A549 treated with RU486 at 1 μM for 4 hours (cell line): Measurements from ENCODE around the gene HK1. TPM values are rescaled to one million over a fixed set of nuclear protein-coding genes. Genes with fewer than 3 reads are reported as not detected.

Experiments used
- total RNA-seq: library from RNA; stranded (reverse); fragments of 200-300 nt; extraction: Qiagen RNA extraction; gene quantifications from 5 replicates; pipeline ENCODE4 v1.2.3, GENCODE V29; 2022; ENCODE audit warnings: low read depth

Gene HK1
- 31.3 to 39.1 TPM (median 37.1 TPM) in 5 replicates for total RNA-seq

DNA sequence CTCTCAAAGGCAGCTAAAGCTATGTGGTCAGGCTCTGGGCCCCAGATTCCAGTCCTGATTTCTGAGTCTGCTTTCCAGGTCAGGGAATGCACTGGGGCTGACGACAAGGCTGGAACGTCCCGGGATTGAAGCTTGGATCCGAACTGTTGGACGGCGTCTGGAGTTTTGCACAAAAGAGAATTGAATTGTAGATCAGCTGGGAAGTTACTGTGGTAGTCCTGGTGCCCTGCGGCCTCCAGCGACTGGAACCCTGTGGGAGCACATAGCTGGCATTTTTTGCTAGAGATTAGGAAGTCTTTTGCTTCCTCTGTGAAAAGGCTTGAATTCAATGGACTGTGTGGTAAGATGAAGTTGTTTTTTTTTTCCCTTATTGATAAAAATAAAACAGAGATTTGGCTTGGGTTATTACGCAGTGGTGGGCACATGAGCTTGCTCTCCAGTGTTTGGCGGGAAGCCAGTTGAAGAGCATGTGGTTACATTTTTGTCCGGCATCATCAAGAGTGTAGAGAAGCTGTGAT is at the start of gene HK1:
Gene HK1 (plus strand): TSS at position 51 of the 518 bp plus-strand sequence.

DNA sequence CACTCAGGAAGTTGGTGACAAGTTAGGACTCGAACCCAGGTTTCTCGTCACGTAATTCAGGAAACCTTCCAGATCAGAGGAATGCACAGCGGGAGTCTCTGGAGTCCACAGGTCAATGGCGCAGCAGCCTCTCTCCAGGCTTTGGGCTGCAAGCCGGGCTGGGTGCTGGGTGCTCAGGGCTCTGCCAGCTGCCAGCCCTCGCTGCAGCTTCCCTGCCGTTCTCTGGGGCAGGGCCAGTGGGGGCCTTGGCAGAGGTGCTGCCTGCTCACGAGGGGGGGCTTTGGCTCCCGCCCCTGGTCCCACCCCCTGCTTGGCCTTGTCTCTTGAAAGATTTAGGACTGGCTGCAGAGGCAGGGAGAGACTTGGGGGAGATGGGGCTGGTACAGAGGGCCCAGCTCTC is 138.4 kb downstream of the HK1 start, which contains the start of gene TACR2:
Gene TACR2 (minus strand): TSS at position 224 of the 400 bp plus-strand sequence. CDS start 595 bp downstream, outside the sequence.

GRCh38 chr10:69451209-69451783 is 173.0 kb downstream of the HK1 start, which contains the start of gene TSPAN15:
Gene TSPAN15, plus strand, starts transcription at chr10:69451465. Its CDS starts 130 bp downstream, at chr10:69451595.

Other genes starting within 250 kb of the HK1 start
- 57.9 to 81.0 TPM (median 60.8 TPM) in 5 replicates for gene SRGN, start 190.4 kb upstream of the HK1 start, total RNA-seq
- 27.5 to 78.4 TPM (median 50.5 TPM) in 5 replicates for gene VPS26A, start 154.3 kb upstream of the HK1 start, total RNA-seq
- 34.9 to 49.1 TPM (median 37.8 TPM) in 5 replicates for gene SUPV3L1, start 98.3 kb upstream of the HK1 start, total RNA-seq
- gene HKDC1, start 58.2 kb upstream of the HK1 start, total RNA-seq: 15.2 to 21.3 TPM (median 17.1 TPM) in 5 replicates
- 0.07 to 0.19 TPM (median 0.16 TPM) in 5 replicates for gene TACR2, start 138.4 kb downstream of the HK1 start, total RNA-seq
- gene TSPAN15, start 173.0 kb downstream of the HK1 start, total RNA-seq: 87.7 to 112 TPM (median 109 TPM) in 5 replicates